CMK (cell line): Measurements from ENCODE around the gene CPO.

Experiments
- DNase-seq: peaks from one replicate; pipeline ENCODE4 v3.0.0-alpha.2; 2010; ENCODE audit warnings: low read depth

The CPO gene

DNA sequence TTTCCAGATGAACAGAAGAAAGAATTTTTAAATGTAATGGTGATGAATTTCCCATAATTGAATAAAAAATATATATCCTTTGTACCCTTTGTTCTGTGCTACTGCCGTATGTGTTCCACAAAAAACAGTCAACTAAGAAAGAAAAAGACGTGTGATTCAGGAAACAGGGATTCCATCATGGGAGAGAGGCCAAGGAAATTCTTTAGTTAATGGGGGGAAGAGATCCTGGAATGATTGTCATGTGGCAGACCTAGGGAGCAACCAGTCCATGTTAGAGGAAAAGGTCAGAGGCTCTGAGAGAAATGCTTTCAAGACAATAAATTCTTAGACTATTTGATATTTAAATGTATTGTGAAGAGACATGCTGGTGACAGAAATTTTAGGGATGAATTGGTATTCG, 76.6 kb downstream of the CPO start:
- no peak for DNase-seq
